K562 (cell line): ENCODE data around the gene LNPEP. TPM values are rescaled to one million over a fixed set of nuclear protein-coding genes. Genes with fewer than 3 reads are reported as not detected.

Experiments used
- ADNP ChIP-seq: fragments of 200-800 bp; sonication (Bioruptor generic); IDR thresholded peaks from 2 replicates; pipeline ENCODE4 v1.6.1; 2016; ENCODE audit warnings: missing genetic modification characterization, missing compliant biosample characterization
- BACH1 ChIP-seq: fragments of 200-800 bp; sonication (Bioruptor generic); IDR thresholded peaks from 2 replicates; pipeline ENCODE4 v1.6.1; 2016; ENCODE audit warnings: missing genetic modification characterization, missing compliant biosample characterization
- CBX1 ChIP-seq: sonication (generic); IDR thresholded peaks from 2 replicates; pipeline ENCODE4 v1.6.1; 2016; ENCODE audit warnings: antibody characterized with exemption, low read depth, mild to moderate bottlenecking
- CBX5 ChIP-seq: IDR thresholded peaks from 2 replicates; pipeline ENCODE4 v1.6.1; 2014; ENCODE audit warnings: low read depth, borderline replicate concordance
- CXXC5 ChIP-seq: fragments of 250-450 bp; sonication (Bioruptor Pico); IDR thresholded peaks from 2 replicates; pipeline ENCODE4 v1.8.0; 2022; ENCODE audit warnings: inconsistent platforms, mild to moderate bottlenecking, moderate library complexity
- ELF2 ChIP-seq: fragments of 250-450 bp; sonication (Bioruptor Pico); IDR thresholded peaks from 2 replicates; pipeline ENCODE4 v1.5.0; 2021; ENCODE audit warnings: mild to moderate bottlenecking
- ELF4 ChIP-seq: fragments of 450-650 bp; formaldehyde crosslinking; IDR thresholded peaks from 2 replicates; pipeline ENCODE4 v1.4.0; 2022; ENCODE audit warnings: missing genetic modification characterization
- EP400 ChIP-seq: fragments of 450-650 bp; IDR thresholded peaks from 2 replicates; pipeline ENCODE4 v1.6.1; 2017; ENCODE audit warnings: antibody characterized with exemption, mild to moderate bottlenecking, moderate library complexity
- ERF ChIP-seq: fragments of 450-650 bp; formaldehyde crosslinking; IDR thresholded peaks from 2 replicates; pipeline ENCODE4 v1.4.0; 2020; ENCODE audit warnings: mild to moderate bottlenecking, mixed read lengths
- FUS ChIP-seq: fragments of 200-400 bp; formaldehyde crosslinking; optimal IDR thresholded peaks from 2 replicates; pipeline ENCODE3; 2017; ENCODE audit warnings: low read depth, low read length
- GATA2 ChIP-seq: sonication (generic); formaldehyde crosslinking; IDR thresholded peaks from 2 replicates; pipeline ENCODE4 v1.4.0; 2020; ENCODE audit warnings: mild to moderate bottlenecking, missing genetic modification reagents
- HDAC6 ChIP-seq: IDR thresholded peaks from 2 replicates; pipeline ENCODE4 v1.6.1; 2012; ENCODE audit warnings: low read depth, mild to moderate bottlenecking, control low read depth, inconsistent platforms, low read length, moderate library complexity
- HMGN3 ChIP-seq: IDR thresholded peaks from 2 replicates; pipeline ENCODE4 v1.6.1; 2011; ENCODE audit warnings: borderline replicate concordance, low read depth, mild to moderate bottlenecking, mixed read lengths, low read length; ENCODE audit not compliant: insufficient read length; ENCODE audit errors: extremely low read depth
- NCOA6 ChIP-seq: fragments of 450-650 bp; IDR thresholded peaks from 2 replicates; pipeline ENCODE4 v1.6.1; 2017; ENCODE audit warnings: mild to moderate bottlenecking
- PHF21A ChIP-seq: fragments of 450-650 bp; IDR thresholded peaks from 2 replicates; pipeline ENCODE4 v1.6.1; 2017; ENCODE audit warnings: low read depth, borderline replicate concordance
- RHOXF2B ChIP-seq: fragments of 250-450 bp; sonication (Bioruptor Pico); conservative IDR thresholded peaks from 2 replicates; pipeline ENCODE4 v1.5.1; 2021
- SP1 ChIP-seq: sonication (generic); formaldehyde crosslinking; IDR thresholded peaks from 2 replicates; pipeline ENCODE4 v1.8.1; 2022; ENCODE audit warnings: mild to moderate bottlenecking, missing genetic modification reagents
- SP2 ChIP-seq: IDR thresholded peaks from 2 replicates; pipeline ENCODE4 v1.6.1; 2011; ENCODE audit warnings: mild to moderate bottlenecking, low read depth, low read length, moderate library complexity; ENCODE audit not compliant: poor library complexity, severe bottlenecking; ENCODE audit errors: extremely low read depth
- TAF15 ChIP-seq: fragments of 200-400 bp; formaldehyde crosslinking; IDR thresholded peaks from 2 replicates; pipeline ENCODE4 v1.6.1; 2017; ENCODE audit warnings: mild to moderate bottlenecking, low read depth, low read length, moderate library complexity
- TBL1XR1 ChIP-seq, 2 experiments: IDR thresholded peaks; 2 replicates each; pipeline ENCODE4 v1.6.1; 2012; ENCODE audit warnings: improper control_type of control experiment in 2 of 2, low read length in 2 of 2, mild to moderate bottlenecking in 1 of 2
- TRIM28 ChIP-seq: fragments of 450-650 bp; IDR thresholded peaks from 2 replicates; pipeline ENCODE4 v1.6.1; 2017
- ZNF12 ChIP-seq: sonication (generic); formaldehyde crosslinking; IDR thresholded peaks from 2 replicates; pipeline ENCODE4 v1.4.0; 2020; ENCODE audit warnings: mild to moderate bottlenecking, missing genetic modification reagents
- ZNF197 ChIP-seq: fragments of 200-800 bp; sonication (Bioruptor generic); IDR thresholded peaks from 2 replicates; pipeline ENCODE4 v1.6.1; 2016; ENCODE audit warnings: low read depth, missing genetic modification characterization, missing compliant biosample characterization
- ZNF551 ChIP-seq: fragments of 250-450 bp; sonication (Bioruptor Pico); IDR thresholded peaks from 2 replicates; pipeline ENCODE4 v1.5.0; 2021; ENCODE audit warnings: mild to moderate bottlenecking, moderate library complexity
- ZNF830 ChIP-seq: fragments of 250-450 bp; sonication (Bioruptor Pico); IDR thresholded peaks from 2 replicates; pipeline ENCODE4 v1.5.0; 2021; ENCODE audit warnings: mild to moderate bottlenecking
- polyA plus RNA-seq, 8 experiments: library from polyadenylated mRNA; depleted of rRNA in 4 of 8; stranded (reverse) in 5 of 8; unstranded in 3 of 8; fragments of >200 nt; fragmentation: Nextera tagmentation in 2 of 8; fragmentation: Illumina TruSeq in 1 of 8; extraction: Ambion mirVana in 2 of 8; extraction: Trizol in 1 of 8; gene quantifications; 2 replicates each; pipeline versions ENCODE4 v1.2.1 to v1.2.3, GENCODE V29; 2011 to 2014; ENCODE audit warnings: inconsistent platforms in 1 of 8, missing spikeins in 1 of 8
- total RNA-seq, 7 experiments: library from RNA; depleted of rRNA in 6 of 7; stranded (reverse); fragments of >200 nt in 6 of 7; fragmentation: Illumina TruSeq in 2 of 7; extraction: Trizol in 2 of 7; gene quantifications; 2 replicates each; pipeline versions ENCODE4 v1.2.1 to v1.2.3, GENCODE V29; 2011 to 2021; ENCODE audit warnings: low replicate concordance in 1 of 7
- TF ChIP-seq, protein P1 (sequence below): IDR thresholded peaks from 2 replicates; pipeline ENCODE4 v1.6.1; 2011; ENCODE audit not compliant: insufficient read length; ENCODE audit errors: extremely low read depth
- TF ChIP-seq, protein P2 (sequence below): conservative IDR thresholded peaks from 2 replicates; pipeline ENCODE4 v1.6.1; 2011; ENCODE audit warnings: low read depth, mild to moderate bottlenecking, low read length; ENCODE audit not compliant: control insufficient read depth
- TF ChIP-seq, protein P3 (sequence below), 2 experiments: IDR thresholded peaks in 1 of 2; conservative IDR thresholded peaks in 1 of 2; 2 replicates each; pipeline ENCODE4 v1.6.1; 2016; ENCODE audit warnings: low read depth in 2 of 2, mild to moderate bottlenecking in 1 of 2, missing compliant biosample characterization in 1 of 2, missing genetic modification characterization in 1 of 2, moderate library complexity in 1 of 2

Gene LNPEP
- total and polyA plus RNA-seq, 9 of the 15 experiments (the other 6 are each of a cell fraction or from before 2014, with no cell fraction given) = 2.6 to 27.9 (median 11.2) TPM

DNA sequence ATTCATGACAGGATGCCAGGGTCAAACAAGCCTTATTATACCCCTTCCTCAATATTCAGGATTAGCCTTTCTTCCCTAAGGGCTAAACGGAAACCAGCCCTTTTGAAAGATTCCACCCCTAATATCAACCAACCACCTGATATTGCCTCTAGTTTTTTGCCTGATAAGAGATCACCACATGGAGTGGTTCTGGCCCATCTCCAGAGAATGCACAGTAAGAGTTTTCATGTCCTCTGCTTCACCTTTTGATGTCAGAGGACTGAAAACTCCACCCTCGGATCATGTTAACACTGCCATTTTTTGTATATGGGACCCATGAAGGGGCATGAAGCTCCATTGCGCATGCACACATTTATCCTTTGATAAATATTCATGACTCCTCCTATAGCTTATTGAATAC, 5.8 kb upstream of the LNPEP start (continued):
- TF ChIP-seq PHF21A (no peak), ADNP (tag) (no peak), SP2 (no peak), ZNF830 (CRISPR knock-in tag) (no peak), GATA2 (0 out of 2 replicates have a peak, but pooled peaks have one; percentile 15), ZNF12 (CRISPR knock-in tag) (no peak), NCOA6 (no peak), BACH1 (tag) (no peak), TAF15 (no peak), ELF4 (no peak), ERF (no peak), ELF2 (CRISPR knock-in tag) (no peak), FUS (no peak), HDAC6 (no peak), ZNF551 (no peak), SP1 (no peak), CBX1 (no peak), TRIM28 (0 out of 2 replicates have a peak, but pooled peaks have one; percentile 38), CBX5 (no peak), CXXC5 (CRISPR knock-in tag) (0 out of 2 replicates have a peak, but pooled peaks have one; percentile 13), HMGN3 (no peak), TBL1XR1 (IDR thresholded peaks at IDR 0.05; ENCODE audit: low read length in 2 of 2) (no peak), EP400 (peak; percentile 69), RHOXF2B (no peak), ZNF197 (CRISPR knock-in tag) (no peak)
- TF ChIP-seq, protein P1, sequence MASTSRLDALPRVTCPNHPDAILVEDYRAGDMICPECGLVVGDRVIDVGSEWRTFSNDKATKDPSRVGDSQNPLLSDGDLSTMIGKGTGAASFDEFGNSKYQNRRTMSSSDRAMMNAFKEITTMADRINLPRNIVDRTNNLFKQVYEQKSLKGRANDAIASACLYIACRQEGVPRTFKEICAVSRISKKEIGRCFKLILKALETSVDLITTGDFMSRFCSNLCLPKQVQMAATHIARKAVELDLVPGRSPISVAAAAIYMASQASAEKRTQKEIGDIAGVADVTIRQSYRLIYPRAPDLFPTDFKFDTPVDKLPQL = no peak
- TF ChIP-seq, protein P2, sequence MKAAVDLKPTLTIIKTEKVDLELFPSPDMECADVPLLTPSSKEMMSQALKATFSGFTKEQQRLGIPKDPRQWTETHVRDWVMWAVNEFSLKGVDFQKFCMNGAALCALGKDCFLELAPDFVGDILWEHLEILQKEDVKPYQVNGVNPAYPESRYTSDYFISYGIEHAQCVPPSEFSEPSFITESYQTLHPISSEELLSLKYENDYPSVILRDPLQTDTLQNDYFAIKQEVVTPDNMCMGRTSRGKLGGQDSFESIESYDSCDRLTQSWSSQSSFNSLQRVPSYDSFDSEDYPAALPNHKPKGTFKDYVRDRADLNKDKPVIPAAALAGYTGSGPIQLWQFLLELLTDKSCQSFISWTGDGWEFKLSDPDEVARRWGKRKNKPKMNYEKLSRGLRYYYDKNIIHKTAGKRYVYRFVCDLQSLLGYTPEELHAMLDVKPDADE = no peak
- TF ChIP-seq, protein P3, sequence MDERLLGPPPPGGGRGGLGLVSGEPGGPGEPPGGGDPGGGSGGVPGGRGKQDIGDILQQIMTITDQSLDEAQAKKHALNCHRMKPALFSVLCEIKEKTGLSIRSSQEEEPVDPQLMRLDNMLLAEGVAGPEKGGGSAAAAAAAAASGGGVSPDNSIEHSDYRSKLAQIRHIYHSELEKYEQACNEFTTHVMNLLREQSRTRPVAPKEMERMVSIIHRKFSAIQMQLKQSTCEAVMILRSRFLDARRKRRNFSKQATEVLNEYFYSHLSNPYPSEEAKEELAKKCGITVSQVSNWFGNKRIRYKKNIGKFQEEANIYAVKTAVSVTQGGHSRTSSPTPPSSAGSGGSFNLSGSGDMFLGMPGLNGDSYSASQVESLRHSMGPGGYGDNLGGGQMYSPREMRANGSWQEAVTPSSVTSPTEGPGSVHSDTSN (CRISPR knock-in tag; IDR thresholded peaks at IDR 0.05; ENCODE audit: low read depth) = no peak
- TF ChIP-seq, protein P3 (tag; conservative IDR thresholded peaks at IDR 0.05; ENCODE audit: low read depth) = no peak
